ENCODE measurements around the gene DDX59.

The DDX59 gene

GRCh38 chr1:200628223-200628881 is 41.4 kb downstream of the DDX59 start:
- peak; percentile 2 for DNase-seq

- DNase-seq: no peak
These were observed 42.0 kb downstream of the DDX59 start for GRCh38 chr1:200627575-200628222.

- no peak for DNase-seq
These were observed 42.7 kb downstream of the DDX59 start for GRCh38 chr1:200626853-200627534.

- no peak for DNase-seq
These were observed 44.3 kb downstream of the DDX59 start for GRCh38 chr1:200625381-200625824.

GRCh38 chr1:200624679-200625335 is 44.9 kb downstream of the DDX59 start:
- no peak for DNase-seq

GRCh38 chr1:200620273-200621131 is 49.2 kb downstream of the DDX59 start, which contains the start of gene KIF14:
TSS of gene KIF14 (minus strand) at chr1:200620751. CDS start at chr1:200618723, 2,028 bp downstream.
- peak; percentile 88 for DNase-seq

- DNase-seq: no peak
These were observed 49.8 kb downstream of the DDX59 start for GRCh38 chr1:200619894-200620272.

GRCh38 chr1:200610846-200611245 is 58.9 kb downstream of the DDX59 start:
- DNase-seq: no peak

- DNase-seq: no peak
These were observed 67.1 kb downstream of the DDX59 start for GRCh38 chr1:200602632-200603031.
